WTC11 (cell line): ENCODE measurements around the gene ARFGAP2. TPM values are rescaled to one million over a fixed set of nuclear protein-coding genes. Genes with fewer than 3 reads are reported as not detected.

Source experiments
- ATAC-seq: fragments of 200-7000 bp; cut with Tn5 transposase; 2 replicates; pipeline ENCODE4 v1.10.0; 2021; ENCODE audit warnings: mild to moderate bottlenecking, moderate library complexity
- CTCF ChIA-PET: fragments of 300-600 bp; sonication (Branson Sonifier 250); formaldehyde crosslinking; loops from one replicate; lab custom pipeline; 2021; ENCODE audit warnings: antibody characterized with exemption; lab: Charles Lee
- POLR2A ChIA-PET: fragments of 350-600 bp; sonication (Branson Sonifier 250); formaldehyde crosslinking; loops from one replicate; lab custom pipeline; 2021; ENCODE audit warnings: antibody characterized with exemption; lab: Charles Lee
- DNase-seq: peaks from one replicate; pipeline ENCODE4 v3.0.0; 2021; ENCODE audit warnings: low spot score
- H3K27ac Mint-ChIP-seq: 2 replicates; pipeline ENCODE4 v1.8.0; 2021; ENCODE audit warnings: mixed read lengths
- H3K27me3 Mint-ChIP-seq: 2 replicates; pipeline ENCODE4 v1.8.0; 2021; ENCODE audit warnings: low read depth, mild to moderate bottlenecking, moderate library complexity, mixed read lengths
- H3K36me3 Mint-ChIP-seq: 2 replicates; pipeline ENCODE4 v1.8.0; 2021; ENCODE audit warnings: mixed read lengths
- H3K4me1 Mint-ChIP-seq: 2 replicates; pipeline ENCODE4 v1.8.0; 2022; ENCODE audit warnings: mixed read lengths
- H3K4me3 Mint-ChIP-seq: 2 replicates; pipeline ENCODE4 v1.8.0; 2021; ENCODE audit warnings: mild to moderate bottlenecking, moderate library complexity, mixed read lengths
- H3K9me3 Mint-ChIP-seq: 2 replicates; pipeline ENCODE4 v1.8.0; 2021; ENCODE audit warnings: mixed read lengths
- ATF1 ChIP-seq: sonication (generic); formaldehyde crosslinking; IDR thresholded peaks from 2 replicates; pipeline ENCODE4 v1.8.1; 2023; ENCODE audit warnings: mild to moderate bottlenecking, moderate library complexity, missing genetic modification reagents
- CREM ChIP-seq: sonication (generic); formaldehyde crosslinking; IDR thresholded peaks from 2 replicates; pipeline ENCODE4 v1.8.1; 2022; ENCODE audit warnings: mild to moderate bottlenecking, missing genetic modification reagents, moderate library complexity
- ETV6 ChIP-seq: sonication (generic); formaldehyde crosslinking; IDR thresholded peaks from 2 replicates; pipeline ENCODE4 v1.8.1; 2022; ENCODE audit warnings: mild to moderate bottlenecking, missing genetic modification reagents
- GABPB1 ChIP-seq: sonication (generic); formaldehyde crosslinking; IDR thresholded peaks from 2 replicates; pipeline ENCODE4 v1.8.1; 2023; ENCODE audit warnings: mild to moderate bottlenecking, missing genetic modification reagents
- HMGA2 ChIP-seq: fragments of 250-450 bp; sonication (Bioruptor Pico); IDR thresholded peaks from 2 replicates; pipeline ENCODE4 v1.4.0; 2021; ENCODE audit warnings: mild to moderate bottlenecking, moderate library complexity
- SP1 ChIP-seq: sonication (generic); formaldehyde crosslinking; conservative IDR thresholded peaks from 2 replicates; pipeline ENCODE4 v1.8.1; 2022; ENCODE audit warnings: missing genetic modification reagents
- TEAD4 ChIP-seq: sonication (generic); formaldehyde crosslinking; IDR thresholded peaks from 2 replicates; pipeline ENCODE4 v1.8.0; 2022; ENCODE audit warnings: mild to moderate bottlenecking, missing genetic modification reagents
- ZNF121 ChIP-seq: sonication (generic); formaldehyde crosslinking; IDR thresholded peaks from 2 replicates; pipeline ENCODE4 v1.8.0; 2023; ENCODE audit warnings: missing genetic modification reagents
- ZNF317 ChIP-seq: sonication (generic); formaldehyde crosslinking; IDR thresholded peaks from 2 replicates; pipeline ENCODE4 v1.8.1; 2023; ENCODE audit warnings: low read depth, mild to moderate bottlenecking, moderate library complexity, missing genetic modification reagents, borderline replicate concordance
- ZNF671 ChIP-seq: fragments of 250-450 bp; sonication (Bioruptor Pico); IDR thresholded peaks from 2 replicates; pipeline ENCODE4 v1.8.0; 2021; ENCODE audit warnings: mild to moderate bottlenecking
- total RNA-seq: library from RNA; stranded (reverse); gene quantifications from 3 replicates; pipeline ENCODE4 v1.2.3, GENCODE V29; 2021
- TF ChIP-seq, protein P1 (sequence below): sonication (generic); formaldehyde crosslinking; IDR thresholded peaks from 2 replicates; pipeline ENCODE4 v1.8.0; 2022; ENCODE audit warnings: mild to moderate bottlenecking, missing genetic modification reagents
- TF ChIP-seq, protein P2 (sequence below): sonication (generic); formaldehyde crosslinking; IDR thresholded peaks from 2 replicates; pipeline ENCODE4 v1.8.0; 2023; ENCODE audit warnings: missing genetic modification reagents, mild to moderate bottlenecking, borderline replicate concordance
- TF ChIP-seq, protein P3 (sequence below): sonication (generic); formaldehyde crosslinking; conservative IDR thresholded peaks from 2 replicates; pipeline ENCODE4 v1.8.1; 2023; ENCODE audit warnings: mild to moderate bottlenecking, low read depth, missing genetic modification reagents, moderate library complexity
- TF ChIP-seq, protein P4 (sequence below): fragments of 250-450 bp; sonication (Bioruptor Pico); IDR thresholded peaks from 2 replicates; pipeline ENCODE4 v1.9.0; 2021; ENCODE audit warnings: mild to moderate bottlenecking, borderline replicate concordance
- TF ChIP-seq, protein P5 (sequence below): sonication (generic); formaldehyde crosslinking; IDR thresholded peaks from 2 replicates; pipeline ENCODE4 v1.8.1; 2022; ENCODE audit warnings: missing genetic modification reagents, borderline replicate concordance
- TF ChIP-seq, protein P6 (sequence below): sonication (generic); formaldehyde crosslinking; IDR thresholded peaks from 2 replicates; pipeline ENCODE4 v1.8.1; 2022; ENCODE audit warnings: low read depth, mild to moderate bottlenecking, moderate library complexity, missing genetic modification reagents, borderline replicate concordance

The ARFGAP2 gene
- total RNA-seq, 1 experiment from 2014 or later: 73.0 TPM

DNA sequence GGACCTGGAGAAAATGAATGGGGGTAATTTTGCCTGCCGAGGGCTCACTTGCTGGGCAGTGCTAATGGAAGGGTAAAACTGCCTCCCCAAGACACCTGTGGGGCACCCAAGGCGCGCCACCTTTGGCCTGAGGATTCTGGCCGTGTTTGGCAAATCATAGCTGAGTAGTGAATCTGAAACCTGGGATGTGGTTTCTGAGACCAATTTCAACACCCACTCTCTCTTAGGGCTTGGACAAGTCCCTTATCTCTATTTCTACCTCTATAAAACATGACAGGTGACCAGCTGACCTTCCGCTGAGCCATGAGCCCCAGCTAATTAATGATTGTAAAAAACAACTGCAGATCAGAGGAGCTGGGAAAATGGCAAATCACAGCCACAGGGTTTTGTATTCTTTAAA is 11.0 kb upstream of the ARFGAP2 start (continued):
- TF ChIP-seq ZNF317 (CRISPR knock-in tag) (no peak), ATF1 (CRISPR knock-in tag) (no peak), TEAD4 (CRISPR knock-in tag) (no peak)
- TF ChIP-seq, protein P1, sequence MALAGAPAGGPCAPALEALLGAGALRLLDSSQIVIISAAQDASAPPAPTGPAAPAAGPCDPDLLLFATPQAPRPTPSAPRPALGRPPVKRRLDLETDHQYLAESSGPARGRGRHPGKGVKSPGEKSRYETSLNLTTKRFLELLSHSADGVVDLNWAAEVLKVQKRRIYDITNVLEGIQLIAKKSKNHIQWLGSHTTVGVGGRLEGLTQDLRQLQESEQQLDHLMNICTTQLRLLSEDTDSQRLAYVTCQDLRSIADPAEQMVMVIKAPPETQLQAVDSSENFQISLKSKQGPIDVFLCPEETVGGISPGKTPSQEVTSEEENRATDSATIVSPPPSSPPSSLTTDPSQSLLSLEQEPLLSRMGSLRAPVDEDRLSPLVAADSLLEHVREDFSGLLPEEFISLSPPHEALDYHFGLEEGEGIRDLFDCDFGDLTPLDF (CRISPR knock-in tag): no peak

DNA sequence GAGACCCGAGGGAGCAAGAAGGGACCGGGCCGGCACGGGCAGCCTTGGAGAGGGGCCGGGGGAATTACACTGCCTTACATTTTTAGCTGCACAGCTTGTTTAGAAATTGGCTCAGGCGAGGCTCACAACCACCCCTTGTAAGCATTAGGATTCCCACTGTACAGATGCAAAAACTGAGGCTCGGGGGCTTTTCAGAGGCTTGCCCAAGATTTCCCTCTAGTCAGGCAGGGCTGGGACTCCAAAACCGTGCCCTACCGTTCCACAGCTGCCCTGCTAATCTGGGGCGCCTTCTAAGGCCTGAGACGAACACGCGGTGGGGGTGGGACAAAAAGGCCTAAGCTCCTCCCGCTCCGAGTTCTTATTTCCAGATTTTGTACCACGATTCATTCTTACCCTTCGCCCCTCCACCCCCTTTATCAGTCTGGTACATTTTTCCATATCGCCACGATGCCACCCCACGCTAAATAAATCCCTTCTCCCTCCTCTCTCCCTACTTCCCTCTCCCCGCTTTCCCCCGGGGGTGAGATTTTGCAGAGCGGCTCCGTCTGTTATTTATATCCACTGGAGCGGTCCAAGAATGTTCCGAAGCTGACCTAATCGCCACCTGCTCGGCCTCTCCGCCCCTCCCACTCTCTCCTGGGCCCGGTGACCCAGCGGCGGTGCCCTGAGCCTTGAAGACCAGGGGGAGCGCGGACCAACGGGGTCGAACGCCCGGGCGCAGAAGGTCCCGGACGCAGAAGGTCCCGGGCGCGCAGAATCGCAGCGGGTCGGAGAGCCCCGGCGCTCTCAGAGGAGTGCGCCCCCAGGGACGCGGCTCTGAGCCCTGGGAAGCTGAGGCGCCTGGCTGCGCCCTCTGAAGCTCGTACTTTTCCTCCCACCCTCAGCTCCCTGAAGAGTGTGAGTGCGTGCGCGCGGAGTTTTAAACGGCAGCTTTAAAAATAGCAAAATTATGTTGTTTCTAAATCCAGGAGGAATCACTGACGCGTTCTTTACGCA is 10.3 kb upstream of the ARFGAP2 start:
- H3K4me1 Mint-ChIP-seq: peaks cover 19% of the 10 kb centered on the region
- POLR2A ChIA-PET: interaction anchor here (0.7 to 5.1 kb wide), 11 partner anchors 9 to 275 kb away, joined by 3 to 114 read pairs (median 7); partner anchors contain the start of genes ACP2, DDB2 and NR1H3
- peak; percentile 46 for ATAC-seq
- CTCF ChIA-PET: interaction anchor here (0.5 to 4.9 kb wide), 13 partner anchors 9 to 221 kb away, joined by 3 to 101 read pairs (median 8); partner anchors contain the start of genes ACP2, DDB2 and NR1H3
- H3K4me3 Mint-ChIP-seq: peak overlapping the region; percentile 81
- H3K27ac Mint-ChIP-seq: peak overlapping the region; percentile 85
- H3K9me3 Mint-ChIP-seq: no peaks in the 10 kb centered on the region
- DNase-seq: peak; percentile 74
- peaks cover 3% of the 10 kb centered on the region; the same call in 1 of the 2 replicates for H3K36me3 Mint-ChIP-seq
- peaks cover 9% of the 10 kb centered on the region for H3K27me3 Mint-ChIP-seq
- TF ChIP-seq GABPB1 (CRISPR knock-in tag) (no peak), HMGA2 (CRISPR knock-in tag) (no peak), ZNF121 (CRISPR knock-in tag) (no peak), CREM (CRISPR knock-in tag) (no peak), ETV6 (CRISPR knock-in tag) (no peak), ZNF671 (no peak), SP1 (CRISPR knock-in tag) (peak; percentile 59; the same call in 1 of the 2 replicates)
- TF ChIP-seq, protein P2, sequence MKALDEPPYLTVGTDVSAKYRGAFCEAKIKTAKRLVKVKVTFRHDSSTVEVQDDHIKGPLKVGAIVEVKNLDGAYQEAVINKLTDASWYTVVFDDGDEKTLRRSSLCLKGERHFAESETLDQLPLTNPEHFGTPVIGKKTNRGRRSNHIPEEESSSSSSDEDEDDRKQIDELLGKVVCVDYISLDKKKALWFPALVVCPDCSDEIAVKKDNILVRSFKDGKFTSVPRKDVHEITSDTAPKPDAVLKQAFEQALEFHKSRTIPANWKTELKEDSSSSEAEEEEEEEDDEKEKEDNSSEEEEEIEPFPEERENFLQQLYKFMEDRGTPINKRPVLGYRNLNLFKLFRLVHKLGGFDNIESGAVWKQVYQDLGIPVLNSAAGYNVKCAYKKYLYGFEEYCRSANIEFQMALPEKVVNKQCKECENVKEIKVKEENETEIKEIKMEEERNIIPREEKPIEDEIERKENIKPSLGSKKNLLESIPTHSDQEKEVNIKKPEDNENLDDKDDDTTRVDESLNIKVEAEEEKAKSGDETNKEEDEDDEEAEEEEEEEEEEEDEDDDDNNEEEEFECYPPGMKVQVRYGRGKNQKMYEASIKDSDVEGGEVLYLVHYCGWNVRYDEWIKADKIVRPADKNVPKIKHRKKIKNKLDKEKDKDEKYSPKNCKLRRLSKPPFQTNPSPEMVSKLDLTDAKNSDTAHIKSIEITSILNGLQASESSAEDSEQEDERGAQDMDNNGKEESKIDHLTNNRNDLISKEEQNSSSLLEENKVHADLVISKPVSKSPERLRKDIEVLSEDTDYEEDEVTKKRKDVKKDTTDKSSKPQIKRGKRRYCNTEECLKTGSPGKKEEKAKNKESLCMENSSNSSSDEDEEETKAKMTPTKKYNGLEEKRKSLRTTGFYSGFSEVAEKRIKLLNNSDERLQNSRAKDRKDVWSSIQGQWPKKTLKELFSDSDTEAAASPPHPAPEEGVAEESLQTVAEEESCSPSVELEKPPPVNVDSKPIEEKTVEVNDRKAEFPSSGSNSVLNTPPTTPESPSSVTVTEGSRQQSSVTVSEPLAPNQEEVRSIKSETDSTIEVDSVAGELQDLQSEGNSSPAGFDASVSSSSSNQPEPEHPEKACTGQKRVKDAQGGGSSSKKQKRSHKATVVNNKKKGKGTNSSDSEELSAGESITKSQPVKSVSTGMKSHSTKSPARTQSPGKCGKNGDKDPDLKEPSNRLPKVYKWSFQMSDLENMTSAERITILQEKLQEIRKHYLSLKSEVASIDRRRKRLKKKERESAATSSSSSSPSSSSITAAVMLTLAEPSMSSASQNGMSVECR (CRISPR knock-in tag): peak; percentile 38; the same call in 1 of the 2 replicates
- TF ChIP-seq, protein P3, sequence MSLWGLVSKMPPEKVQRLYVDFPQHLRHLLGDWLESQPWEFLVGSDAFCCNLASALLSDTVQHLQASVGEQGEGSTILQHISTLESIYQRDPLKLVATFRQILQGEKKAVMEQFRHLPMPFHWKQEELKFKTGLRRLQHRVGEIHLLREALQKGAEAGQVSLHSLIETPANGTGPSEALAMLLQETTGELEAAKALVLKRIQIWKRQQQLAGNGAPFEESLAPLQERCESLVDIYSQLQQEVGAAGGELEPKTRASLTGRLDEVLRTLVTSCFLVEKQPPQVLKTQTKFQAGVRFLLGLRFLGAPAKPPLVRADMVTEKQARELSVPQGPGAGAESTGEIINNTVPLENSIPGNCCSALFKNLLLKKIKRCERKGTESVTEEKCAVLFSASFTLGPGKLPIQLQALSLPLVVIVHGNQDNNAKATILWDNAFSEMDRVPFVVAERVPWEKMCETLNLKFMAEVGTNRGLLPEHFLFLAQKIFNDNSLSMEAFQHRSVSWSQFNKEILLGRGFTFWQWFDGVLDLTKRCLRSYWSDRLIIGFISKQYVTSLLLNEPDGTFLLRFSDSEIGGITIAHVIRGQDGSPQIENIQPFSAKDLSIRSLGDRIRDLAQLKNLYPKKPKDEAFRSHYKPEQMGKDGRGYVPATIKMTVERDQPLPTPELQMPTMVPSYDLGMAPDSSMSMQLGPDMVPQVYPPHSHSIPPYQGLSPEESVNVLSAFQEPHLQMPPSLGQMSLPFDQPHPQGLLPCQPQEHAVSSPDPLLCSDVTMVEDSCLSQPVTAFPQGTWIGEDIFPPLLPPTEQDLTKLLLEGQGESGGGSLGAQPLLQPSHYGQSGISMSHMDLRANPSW: no peak
- TF ChIP-seq, protein P1 (CRISPR knock-in tag): no peak
- TF ChIP-seq, protein P4, sequence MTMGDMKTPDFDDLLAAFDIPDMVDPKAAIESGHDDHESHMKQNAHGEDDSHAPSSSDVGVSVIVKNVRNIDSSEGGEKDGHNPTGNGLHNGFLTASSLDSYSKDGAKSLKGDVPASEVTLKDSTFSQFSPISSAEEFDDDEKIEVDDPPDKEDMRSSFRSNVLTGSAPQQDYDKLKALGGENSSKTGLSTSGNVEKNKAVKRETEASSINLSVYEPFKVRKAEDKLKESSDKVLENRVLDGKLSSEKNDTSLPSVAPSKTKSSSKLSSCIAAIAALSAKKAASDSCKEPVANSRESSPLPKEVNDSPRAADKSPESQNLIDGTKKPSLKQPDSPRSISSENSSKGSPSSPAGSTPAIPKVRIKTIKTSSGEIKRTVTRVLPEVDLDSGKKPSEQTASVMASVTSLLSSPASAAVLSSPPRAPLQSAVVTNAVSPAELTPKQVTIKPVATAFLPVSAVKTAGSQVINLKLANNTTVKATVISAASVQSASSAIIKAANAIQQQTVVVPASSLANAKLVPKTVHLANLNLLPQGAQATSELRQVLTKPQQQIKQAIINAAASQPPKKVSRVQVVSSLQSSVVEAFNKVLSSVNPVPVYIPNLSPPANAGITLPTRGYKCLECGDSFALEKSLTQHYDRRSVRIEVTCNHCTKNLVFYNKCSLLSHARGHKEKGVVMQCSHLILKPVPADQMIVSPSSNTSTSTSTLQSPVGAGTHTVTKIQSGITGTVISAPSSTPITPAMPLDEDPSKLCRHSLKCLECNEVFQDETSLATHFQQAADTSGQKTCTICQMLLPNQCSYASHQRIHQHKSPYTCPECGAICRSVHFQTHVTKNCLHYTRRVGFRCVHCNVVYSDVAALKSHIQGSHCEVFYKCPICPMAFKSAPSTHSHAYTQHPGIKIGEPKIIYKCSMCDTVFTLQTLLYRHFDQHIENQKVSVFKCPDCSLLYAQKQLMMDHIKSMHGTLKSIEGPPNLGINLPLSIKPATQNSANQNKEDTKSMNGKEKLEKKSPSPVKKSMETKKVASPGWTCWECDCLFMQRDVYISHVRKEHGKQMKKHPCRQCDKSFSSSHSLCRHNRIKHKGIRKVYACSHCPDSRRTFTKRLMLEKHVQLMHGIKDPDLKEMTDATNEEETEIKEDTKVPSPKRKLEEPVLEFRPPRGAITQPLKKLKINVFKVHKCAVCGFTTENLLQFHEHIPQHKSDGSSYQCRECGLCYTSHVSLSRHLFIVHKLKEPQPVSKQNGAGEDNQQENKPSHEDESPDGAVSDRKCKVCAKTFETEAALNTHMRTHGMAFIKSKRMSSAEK (CRISPR knock-in tag): no peak
- TF ChIP-seq, protein P5, sequence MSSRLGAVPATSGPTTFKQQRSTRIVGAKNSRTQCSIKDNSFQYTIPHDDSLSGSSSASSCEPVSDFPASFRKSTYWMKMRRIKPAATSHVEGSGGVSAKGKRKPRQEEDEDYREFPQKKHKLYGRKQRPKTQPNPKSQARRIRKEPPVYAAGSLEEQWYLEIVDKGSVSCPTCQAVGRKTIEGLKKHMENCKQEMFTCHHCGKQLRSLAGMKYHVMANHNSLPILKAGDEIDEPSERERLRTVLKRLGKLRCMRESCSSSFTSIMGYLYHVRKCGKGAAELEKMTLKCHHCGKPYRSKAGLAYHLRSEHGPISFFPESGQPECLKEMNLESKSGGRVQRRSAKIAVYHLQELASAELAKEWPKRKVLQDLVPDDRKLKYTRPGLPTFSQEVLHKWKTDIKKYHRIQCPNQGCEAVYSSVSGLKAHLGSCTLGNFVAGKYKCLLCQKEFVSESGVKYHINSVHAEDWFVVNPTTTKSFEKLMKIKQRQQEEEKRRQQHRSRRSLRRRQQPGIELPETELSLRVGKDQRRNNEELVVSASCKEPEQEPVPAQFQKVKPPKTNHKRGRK (CRISPR knock-in tag): no peak
- TF ChIP-seq, protein P6, sequence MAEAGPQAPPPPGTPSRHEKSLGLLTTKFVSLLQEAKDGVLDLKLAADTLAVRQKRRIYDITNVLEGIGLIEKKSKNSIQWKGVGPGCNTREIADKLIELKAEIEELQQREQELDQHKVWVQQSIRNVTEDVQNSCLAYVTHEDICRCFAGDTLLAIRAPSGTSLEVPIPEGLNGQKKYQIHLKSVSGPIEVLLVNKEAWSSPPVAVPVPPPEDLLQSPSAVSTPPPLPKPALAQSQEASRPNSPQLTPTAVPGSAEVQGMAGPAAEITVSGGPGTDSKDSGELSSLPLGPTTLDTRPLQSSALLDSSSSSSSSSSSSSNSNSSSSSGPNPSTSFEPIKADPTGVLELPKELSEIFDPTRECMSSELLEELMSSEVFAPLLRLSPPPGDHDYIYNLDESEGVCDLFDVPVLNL: no peak
